ENCODE data around the gene VPS54. TPM values are rescaled to one million over a fixed set of nuclear protein-coding genes. Genes with fewer than 3 reads are reported as not detected.

The VPS54 gene
- total RNA-seq, 4 donors from 2014 or later = 21.7 to 33.2 (median 27.2) TPM

- Histone ChIP-seq H3K4me1 (peaks cover 6 to 24% (median 20%) of the 10 kb centered on the region in 3 donors), H3K4me3 (no peak overlapping the region), H3K36me3 (peaks cover 5 to 46% of the 10 kb centered on the region in 2 donors), H3K9me3 (no peaks in the 10 kb centered on the region), H3K27me3 (no peaks in the 10 kb centered on the region), H3K27ac (no peak overlapping the region)
- TF ChIP-seq EP300 (IDR thresholded peaks at IDR 0.05) = no peak
- no peak for TF ChIP-seq CTCF (IDR thresholded peaks at IDR 0.05)
- TF ChIP-seq POLR2AphosphoS5 (IDR thresholded peaks at IDR 0.05) = no peak
- no peak for TF ChIP-seq POLR2A (IDR thresholded peaks at IDR 0.05)
- WGBS, 2 donors (ENCODE audit: low coverage in 1 of 2) = 82 to 100% methylated on average over 1 to 8 of the region's 14 CpGs
- ATAC-seq = no peak
Observed at GRCh38 chr2:63855418-63856302, 163.6 kb downstream of the VPS54 start.

DNA sequence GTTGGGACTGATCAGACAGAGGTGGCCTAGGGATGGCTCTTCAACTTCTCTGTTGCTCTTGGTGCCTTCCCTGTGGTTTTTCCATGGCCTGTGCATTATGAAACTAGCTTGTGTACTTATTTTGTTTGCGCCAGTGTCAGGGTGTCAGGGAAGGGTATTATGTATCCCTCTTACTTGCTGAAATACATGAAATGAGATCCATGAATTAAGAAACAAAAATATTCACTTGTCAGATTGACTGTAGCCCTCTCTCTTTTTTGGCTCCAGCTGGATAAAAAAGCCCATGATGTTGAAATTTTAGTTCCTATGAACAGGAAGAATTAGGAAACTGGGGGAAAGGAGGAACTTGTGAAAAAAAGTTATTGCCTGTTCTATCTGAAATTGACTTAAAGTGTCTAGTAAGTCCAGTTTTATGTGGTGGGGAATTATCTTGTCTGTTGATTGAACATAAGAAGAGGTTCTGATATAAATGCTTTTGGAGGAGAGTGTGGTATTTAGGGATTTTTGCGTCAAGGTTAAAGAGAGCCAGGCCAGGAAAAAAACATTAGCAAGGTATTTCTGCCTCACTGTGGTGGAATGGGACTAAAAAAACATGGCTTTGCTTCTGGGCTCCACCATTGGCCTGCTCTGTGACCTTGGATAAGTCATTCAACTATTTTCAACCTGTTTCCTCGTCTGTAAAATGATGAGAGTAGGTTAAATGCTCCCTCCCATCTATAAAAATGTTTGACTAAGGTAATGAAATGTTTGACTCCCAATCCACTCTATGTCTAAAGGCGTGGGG lies 165.5 kb downstream of the VPS54 start:
- H3K9me3 ChIP-seq = no peaks in the 10 kb centered on the region
- ATAC-seq = peak; percentile 41
- WGBS, 2 donors (ENCODE audit: low coverage in 1 of 2) = 79 to 92% methylated on average over 4 of the region's 4 CpGs
- H3K27ac ChIP-seq = peak overlapping the region in 1 of 4 donors; percentile 1
- H3K27me3 ChIP-seq = no peaks in the 10 kb centered on the region
- H3K4me1 ChIP-seq = peaks cover 13 to 43% (median 31%) of the 10 kb centered on the region in 3 donors
- H3K36me3 ChIP-seq = peaks cover 5 to 26% of the 10 kb centered on the region in 2 donors
- TF ChIP-seq EP300 (IDR thresholded peaks at IDR 0.05) (no peak), POLR2A (IDR thresholded peaks at IDR 0.05) (no peak), CTCF (IDR thresholded peaks at IDR 0.05) (no peak), POLR2AphosphoS5 (IDR thresholded peaks at IDR 0.05) (no peak)
- no peak overlapping the region for H3K4me3 ChIP-seq

GRCh38 chr2:63851691-63852311 lies 167.4 kb downstream of the VPS54 start:
- H3K4me3 ChIP-seq = no peak overlapping the region
- no peak for TF ChIP-seq EP300 (IDR thresholded peaks at IDR 0.05)
- no peak for TF ChIP-seq CTCF (IDR thresholded peaks at IDR 0.05)
- TF ChIP-seq POLR2AphosphoS5 (IDR thresholded peaks at IDR 0.05) = no peak
- TF ChIP-seq POLR2A (IDR thresholded peaks at IDR 0.05) = no peak
- WGBS, 2 donors (ENCODE audit: low coverage in 1 of 2) = 92 to 100% methylated on average over 1 of the region's 1 CpG
- H3K27ac ChIP-seq = no peak overlapping the region
- H3K27me3 ChIP-seq = no peaks in the 10 kb centered on the region
- H3K36me3 ChIP-seq = peaks cover 0 to 7% of the 10 kb centered on the region in 2 donors
- ATAC-seq = no peak
- no peaks in the 10 kb centered on the region for H3K9me3 ChIP-seq
- peaks cover 13 to 53% (median 31%) of the 10 kb centered on the region in 3 donors for H3K4me1 ChIP-seq

- peaks cover 18 to 64% (median 36%) of the 10 kb centered on the region in 3 donors for H3K4me1 ChIP-seq
- no peaks in the 10 kb centered on the region for H3K9me3 ChIP-seq
- no peaks in the 10 kb centered on the region for H3K36me3 ChIP-seq
- no peak overlapping the region for H3K27ac ChIP-seq
- H3K27me3 ChIP-seq = no peaks in the 10 kb centered on the region
- TF ChIP-seq POLR2A (IDR thresholded peaks at IDR 0.05) (no peak), EP300 (IDR thresholded peaks at IDR 0.05) (no peak), POLR2AphosphoS5 (IDR thresholded peaks at IDR 0.05) (no peak), CTCF (IDR thresholded peaks at IDR 0.05) (no peak)
- H3K4me3 ChIP-seq = no peak overlapping the region
- no peak for ATAC-seq
Observed at GRCh38 chr2:63850649-63851048, 168.6 kb downstream of the VPS54 start.

Data from gastroesophageal sphincter (tissue), 4 donors.